ENCODE measurements around the gene LLGL1. TPM values are rescaled to one million over a fixed set of nuclear protein-coding genes. Genes with fewer than 3 reads are reported as not detected.

The LLGL1 gene
- total RNA-seq (10 to 100 TPM; 14.6 to 16.2 TPM), total RNA-seq (36.0 to 48.3 reads per million in 2 donors)

DNA sequence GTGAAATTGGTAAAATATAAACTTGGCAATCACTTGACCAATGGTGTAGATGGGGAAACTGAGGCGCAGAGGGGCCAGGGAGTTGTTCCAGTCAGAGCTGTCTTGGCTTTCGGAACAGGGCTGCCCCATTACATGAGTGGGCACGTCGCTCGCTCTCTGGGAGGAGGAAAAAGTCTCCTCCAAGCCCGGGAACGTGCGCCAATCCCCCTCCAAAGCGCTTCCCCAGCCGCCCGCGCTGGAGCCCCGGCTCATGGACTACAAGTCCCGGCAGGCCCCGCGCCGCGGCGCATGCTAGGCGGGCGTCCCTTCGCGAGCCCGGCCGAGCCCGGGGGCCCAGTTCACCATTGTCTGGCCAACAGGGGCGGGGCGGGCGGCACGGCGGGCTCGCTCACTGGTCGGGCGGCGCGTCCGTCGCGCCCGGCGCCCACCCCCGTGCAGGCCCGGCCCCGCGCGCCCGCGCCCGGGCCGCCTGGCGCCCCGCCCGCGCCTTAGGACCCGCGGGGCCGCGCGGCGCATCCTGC, at the start of gene LLGL1:
TSS of gene LLGL1 (plus strand) at position 515 of the 521 bp plus-strand sequence. CDS start 48 bp downstream, outside the sequence.
- H3K36me3 Mint-ChIP-seq (ENCODE audit: low read depth): peaks cover 3% of the 10 kb centered on the region
- H3K9me3 ChIP-seq (ENCODE audit: control insufficient read depth, low read length, poor library complexity, severe bottlenecking): no peaks in the 10 kb centered on the region
- no peaks in the 10 kb centered on the region for H3K27me3 Mint-ChIP-seq
- ATAC-seq: peak; percentile 98
- peak within 1 kb of the TSS; percentile 94 for H3K27ac Mint-ChIP-seq
- peak; percentile 95 to 98 (median 95) for DNase-seq
- peaks cover 25% of the 10 kb centered on the region for H3K4me1 Mint-ChIP-seq
- peak within 1 kb of the TSS; percentile 100 for H3K4me3 Mint-ChIP-seq

DNA sequence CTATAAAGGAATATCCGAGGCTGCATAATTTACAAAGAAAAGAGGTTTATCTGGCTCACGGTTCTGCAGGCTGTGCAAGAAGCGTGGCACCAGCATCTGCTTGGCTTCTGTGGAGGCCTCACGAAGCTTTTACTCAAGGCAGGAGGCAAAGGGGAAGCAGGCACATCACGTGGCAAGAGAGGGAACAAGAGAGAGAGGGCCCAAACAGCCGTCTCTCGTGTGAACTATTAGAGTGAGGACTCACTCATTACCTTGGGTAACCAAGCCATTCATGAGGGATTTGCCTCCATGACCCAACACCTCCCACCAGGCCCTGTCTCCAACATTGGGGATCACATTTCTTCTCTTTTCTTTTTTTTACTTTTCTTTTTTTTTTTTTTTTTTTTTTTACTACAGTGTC, 49.3 kb upstream of the LLGL1 start:
- Mint-ChIP-seq H3K36me3 (ENCODE audit: low read depth) (no peaks in the 10 kb centered on the region), H3K27ac (no peak overlapping the region), H3K4me1 (peaks cover 2% of the 10 kb centered on the region), H3K27me3 (no peaks in the 10 kb centered on the region), H3K4me3 (no peak overlapping the region)
- ATAC-seq (no peak), DNase-seq (no peak)
- H3K9me3 ChIP-seq (ENCODE audit: control insufficient read depth, low read length, poor library complexity, severe bottlenecking): no peaks in the 10 kb centered on the region

DNA sequence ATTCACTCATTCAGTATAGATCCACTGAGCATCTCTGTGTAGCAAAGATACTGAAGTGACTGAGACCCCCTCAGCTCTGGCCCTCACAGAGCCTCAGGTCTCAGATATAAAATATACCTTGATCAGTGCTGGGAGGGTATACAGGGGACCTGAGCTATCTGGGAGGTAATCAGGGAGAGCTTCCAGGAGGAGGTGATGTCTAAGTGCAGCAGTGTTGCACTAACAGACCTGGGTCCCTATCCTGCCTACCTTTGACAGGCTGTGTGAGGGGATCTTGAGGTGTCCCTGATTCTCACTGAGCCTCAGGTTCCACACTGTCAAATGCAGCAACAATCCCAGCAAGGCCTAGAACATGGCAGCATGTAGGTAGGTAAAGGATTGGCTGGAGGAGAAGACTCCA, 48.3 kb upstream of the LLGL1 start:
- no peaks in the 10 kb centered on the region for H3K9me3 ChIP-seq (ENCODE audit: control insufficient read depth, low read length, poor library complexity, severe bottlenecking)
- ATAC-seq (no peak), DNase-seq (no peak)
- Mint-ChIP-seq H3K4me3 (no peak overlapping the region), H3K27ac (no peak overlapping the region), H3K36me3 (ENCODE audit: low read depth) (no peaks in the 10 kb centered on the region), H3K27me3 (no peaks in the 10 kb centered on the region), H3K4me1 (peaks cover 5% of the 10 kb centered on the region)

DNA sequence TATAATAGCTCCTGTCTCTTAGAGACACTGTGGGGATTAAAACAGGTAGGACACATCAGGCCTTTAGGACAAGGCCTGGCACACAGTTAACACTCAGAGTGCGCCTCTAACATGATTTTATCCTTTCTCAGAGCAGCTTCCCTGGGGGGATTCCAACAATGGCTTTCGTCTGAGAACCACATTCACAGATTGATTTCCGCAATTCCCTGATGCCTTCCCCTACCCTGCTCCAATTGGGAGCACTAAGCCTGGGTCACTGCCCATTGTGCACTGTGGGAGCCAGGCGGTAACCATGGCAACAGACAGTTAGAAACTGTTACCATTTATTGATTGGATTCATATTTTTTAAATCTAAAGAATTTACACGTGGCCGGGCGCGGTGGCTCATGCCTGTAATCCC, 47.7 kb upstream of the LLGL1 start:
- H3K9me3 ChIP-seq (ENCODE audit: control insufficient read depth, low read length, poor library complexity, severe bottlenecking): no peaks in the 10 kb centered on the region
- DNase-seq (no peak), ATAC-seq (no peak)
- H3K27ac Mint-ChIP-seq: no peak overlapping the region
- no peaks in the 10 kb centered on the region for H3K27me3 Mint-ChIP-seq
- H3K4me1 Mint-ChIP-seq: peaks cover 10% of the 10 kb centered on the region
- H3K4me3 Mint-ChIP-seq: no peak overlapping the region
- no peaks in the 10 kb centered on the region for H3K36me3 Mint-ChIP-seq (ENCODE audit: low read depth)

DNA sequence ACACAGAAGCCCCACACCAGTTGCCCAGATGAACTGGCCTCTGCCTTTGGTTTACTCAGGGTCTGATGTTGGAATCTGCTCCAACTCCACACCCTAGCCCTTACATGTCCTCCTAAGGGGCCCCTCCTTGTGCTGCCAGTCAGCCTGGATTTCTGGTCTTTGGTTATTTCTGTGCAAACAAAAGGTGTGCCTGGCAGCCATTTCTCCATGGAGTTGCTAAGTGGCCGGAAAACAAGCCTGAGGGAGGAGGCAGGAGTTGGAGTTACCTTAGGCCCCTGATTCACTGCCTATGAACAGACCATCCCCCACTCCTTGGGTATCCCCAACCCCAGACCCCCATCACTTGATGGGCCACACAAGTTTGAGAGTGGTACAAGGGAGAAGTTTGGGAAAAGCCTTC, 46.2 kb upstream of the LLGL1 start:
- Mint-ChIP-seq H3K27ac (peak overlapping the region; percentile 21), H3K4me1 (peaks cover 12% of the 10 kb centered on the region), H3K4me3 (no peak overlapping the region), H3K27me3 (no peaks in the 10 kb centered on the region), H3K36me3 (ENCODE audit: low read depth) (no peaks in the 10 kb centered on the region)
- H3K9me3 ChIP-seq (ENCODE audit: control insufficient read depth, low read length, poor library complexity, severe bottlenecking): no peaks in the 10 kb centered on the region
- ATAC-seq: no peak
- no peak for DNase-seq

DNA sequence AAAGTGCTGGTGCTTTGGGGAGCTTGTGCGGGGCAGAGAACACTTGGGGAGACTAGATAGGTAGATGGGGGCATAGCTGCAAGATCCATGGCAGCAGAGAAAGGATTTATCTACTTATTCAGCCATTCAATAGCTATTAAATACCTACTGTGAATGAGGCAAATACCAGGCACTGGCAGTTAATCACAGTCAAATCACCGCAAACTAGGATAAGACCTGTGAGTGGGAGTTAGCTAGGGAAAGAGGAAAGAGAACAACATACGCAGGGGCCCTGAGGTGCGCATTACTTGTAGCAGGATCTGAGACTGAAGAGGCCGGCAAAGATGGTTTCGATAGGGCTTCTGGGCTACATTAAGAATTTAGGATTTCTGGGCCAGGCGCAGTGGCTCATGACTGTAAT, 45.6 kb upstream of the LLGL1 start:
- DNase-seq: no peak
- no peaks in the 10 kb centered on the region for H3K36me3 Mint-ChIP-seq (ENCODE audit: low read depth)
- peaks cover 13% of the 10 kb centered on the region for H3K4me1 Mint-ChIP-seq
- no peaks in the 10 kb centered on the region for H3K27me3 Mint-ChIP-seq
- no peak overlapping the region for H3K4me3 Mint-ChIP-seq
- H3K9me3 ChIP-seq (ENCODE audit: control insufficient read depth, low read length, poor library complexity, severe bottlenecking): no peaks in the 10 kb centered on the region
- H3K27ac Mint-ChIP-seq: peak overlapping the region; percentile 96
- no peak for ATAC-seq

DNA sequence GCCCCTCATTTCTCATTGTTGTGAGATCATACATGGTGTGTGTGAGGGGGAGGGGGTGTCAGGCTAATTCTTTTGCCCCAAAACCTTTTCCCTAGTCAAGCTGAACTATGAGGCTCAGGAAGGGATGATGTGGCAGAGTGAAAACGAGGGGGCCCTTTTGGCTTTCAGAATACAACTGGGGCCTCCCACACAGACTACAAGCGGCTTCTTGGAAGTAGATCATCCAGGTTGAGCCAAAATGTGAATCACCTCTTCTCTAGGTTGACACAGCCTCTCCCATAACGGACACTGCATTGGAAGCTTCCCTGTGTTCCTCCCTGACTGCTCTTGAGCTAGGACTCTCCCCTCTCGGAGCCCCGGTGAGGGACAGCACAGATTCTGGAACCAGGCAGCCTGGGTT, 44.1 kb upstream of the LLGL1 start:
- Mint-ChIP-seq H3K27ac (peak overlapping the region; percentile 96), H3K4me1 (peaks cover 21% of the 10 kb centered on the region), H3K4me3 (peak overlapping the region; percentile 94), H3K36me3 (ENCODE audit: low read depth) (no peaks in the 10 kb centered on the region), H3K27me3 (no peaks in the 10 kb centered on the region)
- no peak for ATAC-seq
- H3K9me3 ChIP-seq (ENCODE audit: control insufficient read depth, low read length, poor library complexity, severe bottlenecking): no peaks in the 10 kb centered on the region
- no peak for DNase-seq

DNA sequence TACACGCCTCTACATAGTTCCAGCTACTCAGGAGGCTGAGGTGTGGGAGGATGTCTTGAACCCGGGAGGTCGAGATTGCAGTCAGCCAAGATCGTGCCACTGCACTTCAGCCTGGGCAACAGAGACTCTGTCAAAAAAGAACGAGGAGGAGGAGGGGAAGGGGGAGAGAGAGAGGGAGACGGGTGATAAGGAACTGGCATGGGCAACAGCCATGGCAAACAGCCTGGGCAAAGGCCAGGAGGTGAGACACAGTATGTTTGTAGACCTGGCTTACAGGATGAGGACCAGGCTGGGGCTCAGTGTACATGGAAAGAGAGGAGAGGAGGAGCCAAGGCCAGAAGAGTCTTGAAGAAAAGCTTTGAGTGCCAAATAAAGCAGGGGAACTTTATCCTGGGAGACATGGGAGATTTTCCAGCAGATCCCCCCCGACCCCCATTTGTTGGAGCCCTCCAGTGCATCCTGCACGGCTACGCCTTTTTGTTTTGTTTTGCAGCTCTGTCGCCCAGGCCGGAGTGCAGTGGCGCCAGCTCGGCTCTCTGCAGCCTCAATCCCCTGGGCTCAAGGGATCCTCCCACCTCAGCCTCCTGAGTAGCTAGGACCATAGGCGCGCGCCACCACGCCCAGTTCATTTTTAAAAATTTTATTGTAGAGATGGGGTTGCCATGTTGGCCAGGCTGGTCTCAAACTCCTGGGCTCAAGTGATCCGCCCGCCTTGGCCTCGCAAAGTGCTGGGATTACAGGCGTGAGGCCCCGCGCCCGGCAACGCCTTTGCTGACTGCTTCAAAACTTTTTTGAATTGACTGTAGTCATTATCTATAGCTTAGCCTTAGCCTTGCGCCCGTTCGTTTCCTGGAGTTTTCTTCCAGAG, 43.1 kb upstream of the LLGL1 start:
- H3K4me1 Mint-ChIP-seq: peaks cover 28% of the 10 kb centered on the region
- DNase-seq (no peak), ATAC-seq (no peak)
- H3K4me3 Mint-ChIP-seq: peak overlapping the region; percentile 94
- H3K27ac Mint-ChIP-seq: peak overlapping the region; percentile 96
- H3K36me3 Mint-ChIP-seq (ENCODE audit: low read depth): peaks cover 2% of the 10 kb centered on the region
- H3K27me3 Mint-ChIP-seq: no peaks in the 10 kb centered on the region
- H3K9me3 ChIP-seq (ENCODE audit: control insufficient read depth, low read length, poor library complexity, severe bottlenecking): no peaks in the 10 kb centered on the region

DNA sequence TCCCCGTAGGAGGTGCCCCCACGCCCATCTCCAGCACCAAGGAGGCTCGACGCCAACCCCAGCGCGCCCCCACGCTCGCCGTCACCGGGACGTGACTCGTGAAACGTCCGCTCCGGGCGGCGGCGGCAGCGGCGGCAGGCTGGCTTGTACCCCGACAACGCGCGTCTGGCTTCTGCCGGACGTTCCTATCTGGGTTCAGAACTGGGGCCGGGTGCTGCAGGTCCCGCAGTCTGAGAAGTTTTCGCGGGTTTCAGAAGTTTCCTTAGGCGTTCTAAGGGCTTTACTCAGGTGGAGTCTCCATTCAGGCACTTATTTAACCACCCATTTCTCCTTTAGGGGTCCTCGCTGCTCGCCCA, 42.5 kb upstream of the LLGL1 start:
- no peaks in the 10 kb centered on the region for H3K9me3 ChIP-seq (ENCODE audit: control insufficient read depth, low read length, poor library complexity, severe bottlenecking)
- peaks cover 2% of the 10 kb centered on the region for H3K36me3 Mint-ChIP-seq (ENCODE audit: low read depth)
- DNase-seq (peak; percentile 64 to 74 (median 72)), ATAC-seq (peak; percentile 44)
- peaks cover 34% of the 10 kb centered on the region for H3K4me1 Mint-ChIP-seq
- H3K27ac Mint-ChIP-seq: peak overlapping the region; percentile 96
- H3K4me3 Mint-ChIP-seq: peak overlapping the region; percentile 94
- no peaks in the 10 kb centered on the region for H3K27me3 Mint-ChIP-seq

DNA sequence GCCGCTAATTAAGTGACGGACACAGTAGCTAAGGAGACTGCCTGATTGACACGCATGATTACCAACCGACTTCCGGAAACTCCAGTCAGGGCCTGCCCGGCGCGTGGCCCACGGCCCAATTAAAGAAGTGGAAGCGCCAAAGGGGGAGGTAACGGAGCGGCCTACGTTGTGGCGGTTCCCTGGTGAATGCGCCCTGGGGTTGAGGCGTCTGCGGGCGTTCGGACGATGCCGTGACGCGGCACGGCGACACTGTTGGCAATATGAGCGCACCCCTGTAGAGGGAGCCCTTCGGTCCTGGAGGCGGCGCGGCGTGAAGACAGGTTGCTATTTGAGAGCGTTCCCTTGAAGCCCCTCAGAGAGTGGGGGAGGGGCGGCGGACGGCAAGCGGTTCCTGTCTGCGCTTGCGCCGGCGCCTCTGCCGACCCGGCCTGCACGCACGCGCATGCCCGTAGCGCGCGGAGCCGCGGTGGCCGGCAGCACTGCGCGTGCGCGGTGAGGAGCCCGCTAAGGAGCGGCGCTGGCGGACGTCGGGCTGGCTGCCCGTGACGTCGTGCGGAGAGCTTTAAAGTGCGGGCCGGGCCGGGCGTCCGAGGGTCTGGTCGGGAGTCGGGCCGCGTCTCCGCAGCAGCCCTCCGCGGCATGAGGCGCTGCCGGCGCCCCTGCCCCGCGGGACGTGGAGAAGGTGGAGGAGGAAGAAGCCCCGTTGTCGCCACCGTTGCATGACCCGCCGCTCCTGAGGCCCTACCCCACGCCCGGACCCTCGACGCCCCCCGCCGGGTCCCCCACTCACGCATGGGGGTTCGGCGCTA, 41.9 kb upstream of the LLGL1 start, which contains the start of gene ALKBH5:
TSS of gene ALKBH5 (plus strand) at position 495 of the 809 bp plus-strand sequence. CDS start 416 bp downstream, outside the sequence.
- H3K4me3 Mint-ChIP-seq: peak within 1 kb of the TSS; percentile 94
- H3K27me3 Mint-ChIP-seq: no peaks in the 10 kb centered on the region
- no peaks in the 10 kb centered on the region for H3K9me3 ChIP-seq (ENCODE audit: control insufficient read depth, low read length, poor library complexity, severe bottlenecking)
- peaks cover 40% of the 10 kb centered on the region for H3K4me1 Mint-ChIP-seq
- DNase-seq: peak; percentile 96 to 98 (median 97)
- peak within 1 kb of the TSS; percentile 96 for H3K27ac Mint-ChIP-seq
- H3K36me3 Mint-ChIP-seq (ENCODE audit: low read depth): peaks cover 2% of the 10 kb centered on the region
- ATAC-seq: peak; percentile 84

DNA sequence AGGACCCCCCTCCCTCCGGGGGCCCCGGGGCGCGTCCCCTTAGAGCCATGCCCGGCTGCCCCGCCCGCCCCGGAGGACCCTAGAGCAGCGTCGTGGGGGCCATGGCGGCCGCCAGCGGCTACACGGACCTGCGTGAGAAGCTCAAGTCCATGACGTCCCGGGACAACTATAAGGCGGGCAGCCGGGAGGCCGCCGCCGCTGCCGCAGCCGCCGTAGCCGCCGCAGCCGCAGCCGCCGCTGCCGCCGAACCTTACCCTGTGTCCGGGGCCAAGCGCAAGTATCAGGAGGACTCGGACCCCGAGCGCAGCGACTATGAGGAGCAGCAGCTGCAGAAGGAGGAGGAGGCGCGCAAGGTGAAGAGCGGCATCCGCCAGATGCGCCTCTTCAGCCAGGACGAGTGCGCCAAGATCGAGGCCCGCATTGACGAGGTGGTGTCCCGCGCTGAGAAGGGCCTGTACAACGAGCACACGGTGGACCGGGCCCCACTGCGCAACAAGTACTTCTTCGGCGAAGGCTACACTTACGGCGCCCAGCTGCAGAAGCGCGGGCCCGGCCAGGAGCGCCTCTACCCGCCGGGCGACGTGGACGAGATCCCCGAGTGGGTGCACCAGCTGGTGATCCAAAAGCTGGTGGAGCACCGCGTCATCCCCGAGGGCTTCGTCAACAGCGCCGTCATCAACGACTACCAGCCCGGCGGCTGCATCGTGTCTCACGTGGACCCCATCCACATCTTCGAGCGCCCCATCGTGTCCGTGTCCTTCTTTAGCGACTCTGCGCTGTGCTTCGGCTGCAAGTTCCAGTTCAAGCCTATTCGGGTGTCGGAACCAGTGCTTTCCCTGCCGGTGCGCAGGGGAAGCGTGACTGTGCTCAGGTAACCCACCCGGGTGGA, 41.0 kb upstream of the LLGL1 start:
- ATAC-seq (peak; percentile 29), DNase-seq (peak; percentile 61 to 67 (median 63))
- Mint-ChIP-seq H3K4me3 (peak overlapping the region; percentile 94), H3K36me3 (ENCODE audit: low read depth) (peaks cover 2% of the 10 kb centered on the region), H3K27me3 (no peaks in the 10 kb centered on the region), H3K27ac (peak overlapping the region; percentile 96), H3K4me1 (peaks cover 41% of the 10 kb centered on the region)
- H3K9me3 ChIP-seq (ENCODE audit: control insufficient read depth, low read length, poor library complexity, severe bottlenecking): no peaks in the 10 kb centered on the region

DNA sequence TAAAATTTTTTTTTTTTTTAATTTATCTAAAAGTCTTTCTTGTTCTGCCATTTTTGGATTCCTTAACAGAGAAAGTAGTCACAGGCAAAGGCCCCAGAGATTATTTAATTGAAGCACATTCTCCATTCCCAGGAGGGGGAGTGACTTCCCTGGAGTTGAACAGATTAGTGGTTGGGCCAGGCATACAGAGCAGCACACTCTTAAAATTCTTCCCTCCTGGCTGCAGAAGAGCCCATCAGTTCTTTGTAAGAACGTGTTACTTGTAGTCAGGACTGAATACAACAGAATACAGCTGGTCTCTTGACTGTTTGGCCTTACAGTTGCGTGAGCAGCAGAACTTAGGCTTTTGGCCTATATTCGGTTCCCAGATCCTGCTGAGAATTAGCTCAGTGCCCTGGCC, 40.0 kb upstream of the LLGL1 start:
- Mint-ChIP-seq H3K27ac (peak overlapping the region; percentile 96), H3K27me3 (no peaks in the 10 kb centered on the region), H3K4me1 (peaks cover 46% of the 10 kb centered on the region), H3K4me3 (peak overlapping the region; percentile 94), H3K36me3 (ENCODE audit: low read depth) (peaks cover 2% of the 10 kb centered on the region)
- H3K9me3 ChIP-seq (ENCODE audit: control insufficient read depth, low read length, poor library complexity, severe bottlenecking): no peaks in the 10 kb centered on the region
- no peak for DNase-seq
- no peak for ATAC-seq
